HepG2 (cell line): Measurements from ENCODE around the gene ADAT3. TPM values are rescaled to one million over a fixed set of nuclear protein-coding genes. Genes with fewer than 3 reads are reported as not detected.

Experiments used
- ATF6 ChIP-seq: sonication (generic); formaldehyde crosslinking; conservative IDR thresholded peaks from 2 replicates; pipeline ENCODE4 v1.4.0; 2020; ENCODE audit warnings: missing genetic modification reagents
- CBX5 ChIP-seq: sonication (generic); formaldehyde crosslinking; IDR thresholded peaks from 2 replicates; pipeline ENCODE4 v1.4.0; 2020; ENCODE audit warnings: missing genetic modification reagents, borderline replicate concordance
- CCDC6 ChIP-seq: sonication (generic); formaldehyde crosslinking; IDR thresholded peaks from 2 replicates; pipeline ENCODE4 v1.8.1; 2022; ENCODE audit warnings: mild to moderate bottlenecking, missing genetic modification reagents, moderate library complexity
- GTF2F1 ChIP-seq: fragments of 150-350 bp; IDR thresholded peaks from 2 replicates; pipeline ENCODE4 v1.6.1; 2014; ENCODE audit warnings: low read length
- KLF9 ChIP-seq: IDR thresholded peaks from 2 replicates; pipeline ENCODE4 v1.6.1; 2016; ENCODE audit warnings: low read depth
- MIER3 ChIP-seq: IDR thresholded peaks from 2 replicates; pipeline ENCODE4 v1.6.1; 2016; ENCODE audit warnings: missing compliant biosample characterization, borderline replicate concordance
- MTF1 ChIP-seq: sonication (generic); formaldehyde crosslinking; IDR thresholded peaks from 2 replicates; pipeline ENCODE4 v1.5.0; 2020; ENCODE audit warnings: missing genetic modification reagents
- MXD3 ChIP-seq: IDR thresholded peaks from 2 replicates; pipeline ENCODE4 v1.6.1; 2016; ENCODE audit warnings: mild to moderate bottlenecking, missing biosample characterization, missing genetic modification reagents
- NFATC3 ChIP-seq: sonication (generic); formaldehyde crosslinking; IDR thresholded peaks from 2 replicates; pipeline ENCODE4 v1.5.1; 2020; ENCODE audit warnings: mild to moderate bottlenecking, missing genetic modification reagents
- POLR2G ChIP-seq: fragments of 200-400 bp; formaldehyde crosslinking; IDR thresholded peaks from 2 replicates; pipeline ENCODE4 v1.6.1; 2018; ENCODE audit warnings: mild to moderate bottlenecking, low read depth, low read length, moderate library complexity
- SIX1 ChIP-seq: sonication (generic); formaldehyde crosslinking; IDR thresholded peaks from 2 replicates; pipeline ENCODE4 v1.4.0; 2020; ENCODE audit warnings: missing genetic modification reagents, borderline replicate concordance
- TRAFD1 ChIP-seq: sonication (generic); formaldehyde crosslinking; IDR thresholded peaks from 2 replicates; pipeline ENCODE4 v1.5.1; 2020; ENCODE audit warnings: missing genetic modification reagents, mild to moderate bottlenecking, borderline replicate concordance
- TSC22D2 ChIP-seq: sonication (generic); formaldehyde crosslinking; IDR thresholded peaks from 2 replicates; pipeline ENCODE4 v1.5.1; 2020; ENCODE audit warnings: missing genetic modification reagents, mild to moderate bottlenecking, borderline replicate concordance
- ZBTB1 ChIP-seq: sonication (generic); formaldehyde crosslinking; IDR thresholded peaks from 2 replicates; pipeline ENCODE4 v1.4.0; 2020; ENCODE audit warnings: missing genetic modification reagents, borderline replicate concordance
- ZBTB26 ChIP-seq: IDR thresholded peaks from 2 replicates; pipeline ENCODE4 v1.6.1; 2016; ENCODE audit warnings: missing compliant biosample characterization, missing genetic modification reagents, borderline replicate concordance
- ZNF12 ChIP-seq: sonication (generic); formaldehyde crosslinking; IDR thresholded peaks from 2 replicates; pipeline ENCODE4 v1.5.0; 2020; ENCODE audit warnings: missing genetic modification reagents
- ZNF124 ChIP-seq: sonication (generic); formaldehyde crosslinking; IDR thresholded peaks from 2 replicates; pipeline ENCODE4 v1.4.0; 2020; ENCODE audit warnings: missing genetic modification reagents
- ZNF138 ChIP-seq: sonication (generic); formaldehyde crosslinking; IDR thresholded peaks from 2 replicates; pipeline ENCODE4 v1.5.0; 2020; ENCODE audit warnings: mild to moderate bottlenecking, low read depth, missing genetic modification reagents
- ZNF333 ChIP-seq: sonication (generic); formaldehyde crosslinking; IDR thresholded peaks from 2 replicates; pipeline ENCODE4 v1.4.0; 2020; ENCODE audit warnings: mild to moderate bottlenecking, missing genetic modification reagents, borderline replicate concordance
- ZNF615 ChIP-seq: sonication (generic); formaldehyde crosslinking; IDR thresholded peaks from 2 replicates; pipeline ENCODE4 v1.5.0; 2020; ENCODE audit warnings: mild to moderate bottlenecking, missing genetic modification reagents, borderline replicate concordance
- ZNF770 ChIP-seq: sonication (generic); formaldehyde crosslinking; IDR thresholded peaks from 2 replicates; pipeline ENCODE4 v1.5.0; 2020; ENCODE audit warnings: mild to moderate bottlenecking, missing genetic modification reagents
- ZNF850 ChIP-seq: sonication (generic); formaldehyde crosslinking; conservative IDR thresholded peaks from 2 replicates; pipeline ENCODE4 v1.9.0; 2021; ENCODE audit warnings: mild to moderate bottlenecking, missing genetic modification reagents
- polyA plus RNA-seq, 8 experiments: library from polyadenylated mRNA; depleted of rRNA in 3 of 8; stranded (reverse) in 7 of 8; unstranded in 1 of 8; fragments of >200 nt; fragmentation: Illumina TruSeq in 4 of 8; extraction: Trizol in 4 of 8; gene quantifications; 2 replicates each; pipeline versions ENCODE4 v1.2.1 to v1.2.3, GENCODE V29; 2011 to 2016; ENCODE audit warnings: low read depth in 4 of 8, missing spikeins in 1 of 8, mixed read lengths in 1 of 8; ENCODE audit not compliant: insufficient read depth in 1 of 8
- total RNA-seq, 5 experiments: library from RNA; depleted of rRNA; stranded (reverse); fragments of >200 nt; fragmentation: Illumina TruSeq; extraction: Trizol; gene quantifications; 2 replicates each; pipeline ENCODE4 v1.2.3, GENCODE V29; 2016; ENCODE audit warnings: low read depth in 1 of 5

ADAT3 gene
- total and polyA plus RNA-seq, 2 of the 13 experiments (the other 11 are each of a cell fraction or from before 2014, with no cell fraction given): 0.95 to 3.5 TPM

- TF ChIP-seq ZNF770 (CRISPR knock-in tag) (no peak), ZBTB1 (no peak), TRAFD1 (CRISPR knock-in tag) (0 out of 2 replicates have a peak, but pooled peaks have one; percentile 22), ZNF138 (CRISPR knock-in tag) (no peak), ZNF850 (CRISPR knock-in tag) (no peak), KLF9 (CRISPR knock-in tag) (no peak), ATF6 (no peak), ZBTB26 (CRISPR knock-in tag) (peak; percentile 61; the same call in 1 of the 2 replicates), ZNF12 (no peak; the same call in 1 of the 2 replicates), MIER3 (no peak; the same call in 1 of the 2 replicates), SIX1 (CRISPR knock-in tag) (no peak), MTF1 (CRISPR knock-in tag) (no peak), ZNF124 (CRISPR knock-in tag) (no peak), CCDC6 (CRISPR knock-in tag) (peak; percentile 41; the same call in 1 of the 2 replicates), CBX5 (CRISPR knock-in tag) (no peak), MXD3 (CRISPR knock-in tag) (peak; percentile 61; the same call in 1 of the 2 replicates), POLR2G (peak; percentile 67; the same call in 1 of the 2 replicates), TSC22D2 (CRISPR knock-in tag) (no peak), GTF2F1 (no peak), NFATC3 (no peak), ZNF615 (CRISPR knock-in tag) (no peak), ZNF333 (CRISPR knock-in tag) (no peak; the same call in 1 of the 2 replicates)
Observed at GRCh38 chr19:1942078-1942933, 37.1 kb downstream of the ADAT3 start (continued).
